GM19438 (cell line): Measurements from ENCODE around the gene CDC6.
"Not testable (repeated sequence)": the region's sequence is repeated elsewhere in the genome, so short reads cannot be mapped to it uniquely, and the experiment has no call there.

Experiments used
- ATAC-seq: cut with Tn5 transposase; IDR thresholded peaks from one replicate; pipeline ENCODE4 v1.9.1; 2021; ENCODE audit warnings: low read depth; ENCODE audit not compliant: unreplicated experiment

CDC6 gene

GRCh38 chr17:40284085-40284713, 3.5 kb upstream of the CDC6 start:
- no peak for ATAC-seq

GRCh38 chr17:40286473-40286872, 1.2 kb upstream of the CDC6 start:
- no peak for ATAC-seq

DNA sequence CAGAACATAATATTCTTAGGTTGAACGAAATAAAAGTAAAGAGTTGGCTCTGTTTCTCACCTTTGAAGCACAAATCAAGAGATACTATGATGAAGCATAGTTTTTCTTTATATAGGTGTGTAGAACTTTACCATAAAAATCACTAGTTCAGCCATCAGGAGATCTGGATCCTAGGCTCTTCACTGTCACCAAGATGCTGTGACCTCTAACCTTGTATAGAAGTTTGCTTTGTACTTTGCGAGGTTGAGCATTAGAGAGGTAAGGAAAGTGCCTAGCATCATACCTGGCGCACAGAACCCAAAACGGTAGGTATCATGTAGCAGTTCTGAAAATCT, 553 bp upstream of the CDC6 start:
- no peak for ATAC-seq

DNA sequence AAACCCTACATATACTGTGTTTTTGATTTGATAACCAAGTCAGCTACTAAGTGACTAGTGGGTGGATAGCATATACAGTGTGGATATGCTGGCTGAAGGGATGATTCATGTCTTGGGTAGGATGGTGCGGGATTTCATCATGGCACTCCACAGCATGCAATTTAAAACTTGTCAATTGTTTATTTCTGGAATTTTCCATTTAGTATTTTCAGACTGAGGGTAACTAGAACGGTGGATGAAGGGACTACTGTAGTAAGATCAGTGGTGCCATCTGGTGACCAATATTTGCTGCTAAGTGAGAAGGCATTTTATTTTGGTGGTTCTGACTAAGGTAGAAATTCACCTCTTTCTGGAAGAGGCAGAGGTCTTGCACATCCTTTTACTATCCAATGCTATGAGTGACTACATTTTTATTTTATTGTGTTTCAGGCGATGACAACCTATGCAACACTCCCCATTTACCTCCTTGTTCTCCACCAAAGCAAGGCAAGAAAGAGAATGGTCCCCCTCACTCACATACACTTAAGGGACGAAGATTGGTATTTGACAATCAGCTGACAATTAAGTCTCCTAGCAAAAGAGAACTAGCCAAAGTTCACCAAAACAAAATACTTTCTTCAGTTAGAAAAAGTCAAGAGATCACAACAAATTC, 3.1 kb downstream of the CDC6 start:
- ATAC-seq = no peak

DNA sequence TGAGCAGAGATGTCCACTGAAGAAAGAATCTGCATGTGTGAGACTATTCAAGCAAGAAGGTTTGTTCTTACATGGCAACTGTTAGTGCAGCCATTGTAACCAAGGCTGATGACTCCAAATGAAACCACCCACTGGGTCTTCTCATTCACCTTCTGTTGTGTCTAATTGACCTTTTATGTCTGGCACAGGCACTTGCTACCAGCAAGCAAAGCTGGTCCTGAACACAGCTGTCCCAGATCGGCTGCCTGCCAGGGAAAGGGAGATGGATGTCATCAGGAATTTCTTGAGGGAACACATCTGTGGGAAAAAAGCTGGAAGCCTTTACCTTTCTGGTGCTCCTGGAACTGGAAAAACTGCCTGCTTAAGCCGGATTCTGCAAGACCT, 3.6 kb downstream of the CDC6 start:
- no peak for ATAC-seq

GRCh38 chr17:40293363-40293762, 5.7 kb downstream of the CDC6 start:
- ATAC-seq = no peak

DNA sequence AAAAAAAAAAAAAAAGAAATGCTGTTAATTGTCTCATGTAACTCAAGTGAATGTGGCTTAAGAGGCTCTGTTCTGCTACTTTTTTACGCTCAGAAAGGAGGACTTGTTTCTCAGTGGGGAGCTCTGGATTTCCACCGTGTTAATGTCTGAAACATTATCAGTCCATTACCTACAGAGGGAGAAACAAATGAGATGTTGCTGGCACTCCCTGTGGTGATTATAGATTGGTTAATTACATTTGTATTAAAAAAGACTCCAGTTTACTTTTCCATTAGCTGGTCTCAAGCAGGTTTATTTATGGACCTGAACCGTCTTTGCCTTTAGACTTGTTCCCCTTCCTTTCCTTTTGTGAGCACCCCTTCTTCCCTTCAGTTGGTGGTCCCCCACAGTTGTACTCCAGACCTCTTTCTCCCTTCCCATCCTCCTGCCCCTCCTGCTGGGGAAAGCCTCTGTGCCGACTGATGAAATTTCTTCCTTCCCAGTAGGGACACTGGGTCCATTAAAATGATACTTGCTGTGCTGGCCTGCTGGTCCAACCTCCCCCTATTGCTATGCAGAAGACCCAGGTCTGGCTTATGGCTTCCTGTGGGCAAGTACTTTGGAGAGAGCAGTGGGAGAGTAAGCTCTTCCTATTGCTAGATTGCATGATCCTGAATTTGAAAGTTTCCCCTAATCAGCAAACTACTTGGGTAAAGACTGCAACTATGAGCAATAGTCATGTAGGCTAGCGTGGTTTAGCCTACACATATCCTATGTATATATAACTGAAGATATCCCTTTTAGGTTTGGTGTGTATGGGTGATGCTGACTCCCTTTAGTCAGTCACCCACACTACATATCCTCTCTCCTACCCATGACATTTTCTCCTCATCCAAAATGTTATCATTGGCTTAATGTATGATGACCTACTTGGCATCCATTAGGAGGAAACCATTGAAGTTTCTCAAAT, 8.1 kb downstream of the CDC6 start:
- ATAC-seq = no peak

GRCh38 chr17:40297511-40297910, 9.8 kb downstream of the CDC6 start:
- no peak for ATAC-seq

DNA sequence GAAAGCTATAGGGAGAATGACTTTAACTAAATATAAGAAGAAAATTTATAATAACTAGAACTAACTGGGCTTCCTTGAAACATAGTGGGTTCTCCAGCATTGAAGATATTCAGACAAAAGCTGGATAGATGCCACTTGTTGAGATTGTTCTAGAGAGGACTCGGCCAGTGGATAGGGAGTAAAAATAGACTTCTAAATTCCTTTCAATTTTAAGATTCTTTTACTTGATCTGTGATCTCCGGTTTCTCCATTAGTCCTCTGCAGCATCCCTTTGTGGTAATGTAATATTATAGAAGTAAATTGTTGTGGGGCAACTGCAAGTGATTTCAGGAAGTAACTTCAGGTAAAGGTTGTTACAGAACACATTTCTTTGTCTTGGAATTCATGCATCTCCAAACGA, 11.0 kb downstream of the CDC6 start:
- ATAC-seq = no peak

DNA sequence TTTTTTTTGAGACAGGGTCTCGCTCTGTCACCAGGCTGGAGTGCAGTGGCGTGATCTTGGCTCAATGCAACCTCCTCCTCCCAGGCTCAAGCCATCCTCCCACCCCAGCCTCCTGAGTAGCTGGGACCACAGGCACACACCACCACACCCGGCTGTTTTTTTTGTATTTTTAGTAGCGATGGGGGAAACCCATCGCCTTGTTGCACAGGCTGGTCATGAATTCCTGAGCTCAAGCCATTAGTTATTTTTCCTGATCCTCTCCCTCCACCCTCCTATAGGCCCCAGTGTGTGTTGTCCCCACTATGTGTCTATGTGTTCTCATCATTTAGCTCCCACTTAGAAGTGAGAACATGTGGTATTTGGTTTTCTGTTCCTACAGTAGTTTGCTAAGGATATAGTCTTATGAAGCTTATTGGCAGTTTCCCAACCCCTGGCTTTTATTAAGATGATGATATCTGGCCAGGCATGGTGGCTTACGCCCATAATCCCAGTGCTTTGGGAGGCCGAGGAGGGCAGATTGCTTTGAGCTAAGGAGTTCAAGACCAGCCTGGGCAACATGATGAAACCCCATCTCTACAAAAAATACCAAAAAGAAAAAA, 11.6 kb downstream of the CDC6 start:
- ATAC-seq = not testable (repeated sequence)

- ATAC-seq = no peak
These were observed 13.6 kb downstream of the CDC6 start for GRCh38 chr17:40301315-40301714.

DNA sequence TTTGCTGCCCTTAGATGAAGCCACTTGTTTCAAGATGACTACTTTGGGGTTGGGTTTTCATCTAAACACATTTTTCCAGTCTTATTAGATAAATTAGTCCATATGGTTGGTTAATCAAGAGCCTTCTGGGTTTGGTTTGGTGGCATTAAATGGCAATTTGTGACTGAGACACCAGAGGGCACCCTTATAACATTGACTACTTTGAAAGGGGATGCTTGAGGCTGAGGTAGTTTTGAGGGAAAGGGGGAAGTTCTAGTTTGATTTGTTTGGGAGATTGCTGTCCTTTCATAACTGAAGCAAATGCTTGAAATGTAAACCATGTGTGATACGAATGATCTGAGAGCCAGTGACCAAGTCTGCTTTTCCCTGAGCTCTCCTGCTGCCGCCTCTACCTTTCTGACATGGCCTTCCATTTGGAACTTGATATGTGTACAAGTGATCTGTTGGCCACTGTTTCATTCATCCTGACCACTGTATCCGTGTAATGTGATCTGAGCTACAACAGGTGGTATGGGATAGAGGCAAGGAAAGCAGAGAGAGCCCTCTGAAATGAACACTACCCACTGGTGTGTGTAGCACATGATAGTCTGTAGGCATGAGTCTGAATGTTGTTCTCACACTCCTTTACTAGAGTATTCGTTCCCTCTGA, 15.5 kb downstream of the CDC6 start:
- ATAC-seq = no peak

GRCh38 chr17:40303708-40304551, 16.3 kb downstream of the CDC6 start:
- no peak for ATAC-seq

DNA sequence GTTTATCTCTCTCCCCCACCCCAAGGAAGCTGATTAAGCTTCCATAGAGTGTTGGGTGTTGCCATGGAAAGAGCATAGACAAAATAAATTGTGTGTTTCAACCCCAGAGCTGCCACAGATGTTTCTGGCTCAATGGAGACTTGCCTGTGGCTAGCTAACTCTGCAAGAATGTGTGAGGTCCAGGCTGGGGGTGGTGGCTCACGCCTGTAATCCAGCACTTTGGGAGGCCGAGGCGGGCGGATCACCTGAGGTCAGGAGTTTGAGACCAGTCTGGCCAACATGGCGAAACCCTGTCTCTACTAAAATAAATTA, 16.8 kb downstream of the CDC6 start:
- not testable (repeated sequence) for ATAC-seq

- not testable (repeated sequence) for ATAC-seq
These were observed 17.2 kb downstream of the CDC6 start for GRCh38 chr17:40304866-40305265.

- no peak for ATAC-seq
These were observed 18.7 kb downstream of the CDC6 start for GRCh38 chr17:40306395-40306794.

DNA sequence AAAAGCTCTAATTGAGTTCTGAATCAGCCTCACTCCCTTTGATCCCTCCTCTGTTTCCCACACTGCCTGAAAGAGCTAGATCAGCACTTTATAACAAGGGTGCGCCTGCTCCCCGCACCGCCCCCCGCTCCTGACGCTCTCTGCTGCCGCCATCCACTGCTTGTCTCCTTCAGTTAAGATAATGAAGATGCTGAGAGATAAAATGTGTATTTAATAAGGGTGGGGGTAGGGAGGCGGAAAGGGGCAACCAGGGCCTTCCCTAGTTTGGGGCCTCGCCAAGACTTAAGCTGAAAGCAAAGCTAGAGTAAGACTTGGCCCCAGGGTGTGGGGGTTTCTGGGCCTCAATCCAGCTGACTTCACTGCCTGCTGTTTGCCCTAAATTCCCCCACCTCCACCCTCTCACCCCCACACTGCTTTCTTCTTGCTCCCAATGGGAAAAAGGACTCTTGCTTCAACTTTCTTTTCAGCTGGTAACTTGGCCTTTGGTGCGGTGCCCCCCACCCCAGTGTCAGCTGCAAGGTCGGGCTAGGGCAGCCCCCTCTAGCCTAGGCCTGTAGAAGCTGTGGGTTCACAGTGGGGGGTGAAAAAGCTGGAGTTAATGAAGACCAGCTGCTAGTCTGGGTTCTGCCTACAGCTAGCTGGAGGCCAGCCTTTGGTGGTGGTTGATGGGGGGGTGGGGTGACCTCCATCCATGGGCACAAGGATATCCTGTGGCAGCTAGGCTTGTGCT, 19.5 kb downstream of the CDC6 start:
- ATAC-seq = no peak

DNA sequence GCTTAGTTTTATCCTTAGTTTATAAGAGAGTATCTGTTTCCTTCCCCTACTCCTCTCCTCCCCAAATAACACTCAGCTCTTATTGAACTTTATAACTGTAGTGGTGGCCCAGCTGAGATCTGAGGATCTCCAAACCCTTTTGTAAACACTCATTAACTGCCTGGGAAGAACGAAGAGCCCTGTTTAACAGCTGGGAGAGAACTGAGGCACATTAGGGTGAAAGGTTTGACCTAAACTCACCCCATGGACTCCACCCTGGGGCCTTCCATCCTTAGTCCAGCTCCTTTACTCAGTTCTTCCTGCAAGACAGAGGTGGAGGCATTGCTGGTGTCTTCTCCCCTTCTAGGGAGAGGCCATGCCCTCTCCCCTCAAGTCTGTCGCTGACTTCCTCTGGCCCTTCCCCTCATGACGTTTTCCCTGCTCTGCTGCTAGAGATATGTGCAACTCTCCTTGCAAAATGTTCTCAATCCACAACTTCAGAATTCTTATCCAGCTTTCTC, 20.1 kb downstream of the CDC6 start:
- ATAC-seq = no peak
